H54 (cell line): Measurements from ENCODE around the gene DISP1.

Experiments used
- DNase-seq: peaks from one replicate; pipeline ENCODE4 v3.0.0; 2011; ENCODE audit warnings: low spot score, mixed read lengths; ENCODE audit not compliant: insufficient read length
- FAIRE-seq: peaks from 3 replicates; lab custom pipeline; 2011; peaks lifted over from hg19 to GRCh38; lab: Jason Lieb, UNC
- POLR2A ChIP-seq: IDR thresholded peaks from 2 replicates; pipeline ENCODE4 v1.6.1; 2011; ENCODE audit warnings: low read depth, mild to moderate bottlenecking, low read length

The DISP1 gene

GRCh38 chr1:222814536-222815439, at the start of gene DISP1:
TSS of gene DISP1 (plus strand) at chr1:222815039. CDS start at chr1:222942824, 127,785 bp downstream.
- DNase-seq (peak; percentile 84), FAIRE-seq (no peak)
- TF ChIP-seq POLR2A = peak; percentile 68; the same call in 1 of the 2 replicates

GRCh38 chr1:222767152-222767571, 47.7 kb upstream of the DISP1 start:
- DNase-seq = no peak
- FAIRE-seq = no peak
- no peak for TF ChIP-seq POLR2A

GRCh38 chr1:222768592-222768991, 46.2 kb upstream of the DISP1 start:
- no peak for TF ChIP-seq POLR2A
- FAIRE-seq (no peak), DNase-seq (no peak)

GRCh38 chr1:222769181-222769580, 45.7 kb upstream of the DISP1 start:
- no peak for FAIRE-seq
- no peak for TF ChIP-seq POLR2A

GRCh38 chr1:222769971-222770620, 44.7 kb upstream of the DISP1 start:
- no peak for TF ChIP-seq POLR2A
- no peak for DNase-seq
- FAIRE-seq = no peak

More at GRCh38 chr1:222769181-222769580, 45.7 kb upstream of the DISP1 start:
- no peak for DNase-seq

GRCh38 chr1:222772996-222773379, 41.9 kb upstream of the DISP1 start:
- DNase-seq (no peak), FAIRE-seq (no peak)
- TF ChIP-seq POLR2A = no peak

GRCh38 chr1:222777463-222777862, 37.4 kb upstream of the DISP1 start:
- DNase-seq (no peak), FAIRE-seq (no peak)
- no peak for TF ChIP-seq POLR2A

- TF ChIP-seq POLR2A = no peak
- no peak for DNase-seq
- no peak for FAIRE-seq
Measured at GRCh38 chr1:222777977-222778376, 36.9 kb upstream of the DISP1 start.

GRCh38 chr1:222781251-222781650, 33.6 kb upstream of the DISP1 start:
- no peak for TF ChIP-seq POLR2A
- no peak for DNase-seq
- FAIRE-seq = no peak

- no peak for TF ChIP-seq POLR2A
- no peak for FAIRE-seq
- no peak for DNase-seq
Measured at GRCh38 chr1:222783051-222783450, 31.8 kb upstream of the DISP1 start.

GRCh38 chr1:222784371-222784770, 30.5 kb upstream of the DISP1 start:
- FAIRE-seq = no peak
- DNase-seq = no peak
- TF ChIP-seq POLR2A = no peak

GRCh38 chr1:222784916-222785315, 29.9 kb upstream of the DISP1 start:
- no peak for FAIRE-seq
- DNase-seq = no peak
- no peak for TF ChIP-seq POLR2A

- DNase-seq (no peak), FAIRE-seq (no peak)
- TF ChIP-seq POLR2A = no peak
Measured at GRCh38 chr1:222785529-222785928, 29.3 kb upstream of the DISP1 start.

GRCh38 chr1:222786121-222786520, 28.7 kb upstream of the DISP1 start:
- DNase-seq (no peak), FAIRE-seq (no peak)
- TF ChIP-seq POLR2A = no peak

- FAIRE-seq (no peak), DNase-seq (no peak)
- no peak for TF ChIP-seq POLR2A
Measured at GRCh38 chr1:222787729-222788128, 27.1 kb upstream of the DISP1 start.
